ENCODE measurements around the gene CCKAR. TPM values are rescaled to one million over a fixed set of nuclear protein-coding genes. Genes with fewer than 3 reads are reported as not detected.

The CCKAR gene
- total RNA-seq, 1 experiment from 2014 or later = 2.0 TPM

GRCh38 chr4:26509681-26510333 lies 19.5 kb upstream of the CCKAR start:
- no peaks in the 10 kb centered on the region for H3K36me3 Mint-ChIP-seq (ENCODE audit: insufficient read depth, unreplicated experiment)
- H3K4me3 Mint-ChIP-seq (ENCODE audit: unreplicated experiment) = no peak overlapping the region
- Histone ChIP-seq H3K36me3 (ENCODE audit: control insufficient read depth, insufficient read depth, low read length) (no peaks in the 10 kb centered on the region), H3K9me3 (no peaks in the 10 kb centered on the region), H3K4me3 (ENCODE audit: low read depth, low read length) (no peak overlapping the region), H3K4me1 (peaks cover 6% of the 10 kb centered on the region; the same call in 1 of the 2 replicates), H3K27me3 (replicated peaks; ENCODE audit: control insufficient read depth, insufficient read depth, low read length) (no peaks in the 10 kb centered on the region)
- no peaks in the 10 kb centered on the region for H3K9me3 Mint-ChIP-seq (ENCODE audit: unreplicated experiment)
- no peak for TF ChIP-seq CTCF (IDR thresholded peaks at IDR 0.05; ENCODE audit: insufficient read depth in 1 of 2, low read depth in 1 of 2, low read length in 1 of 2, severe bottlenecking in 1 of 2, unreplicated experiment in 1 of 2)
- BruUV-seq (replicated peaks) = no TSS peak
- DNase-seq = no peak
- ChIA-PET CTCF (interaction anchor here (0.7 kb wide), 1 partner anchor 351 kb away, joined by 3 read pairs; the partner anchor contains the start of gene STIM2), POLR2A (no interaction called here)
- H3K27ac Mint-ChIP-seq (ENCODE audit: unreplicated experiment) = no peak overlapping the region
- H3K4me1 Mint-ChIP-seq (ENCODE audit: low read depth, unreplicated experiment) = peaks cover 13% of the 10 kb centered on the region
- H3K27me3 Mint-ChIP-seq (ENCODE audit: insufficient read depth, unreplicated experiment) = no peaks in the 10 kb centered on the region
- intact Hi-C loops (cut with micrococcal nuclease; ENCODE audit: unreplicated experiment) = no loop called here

DNA sequence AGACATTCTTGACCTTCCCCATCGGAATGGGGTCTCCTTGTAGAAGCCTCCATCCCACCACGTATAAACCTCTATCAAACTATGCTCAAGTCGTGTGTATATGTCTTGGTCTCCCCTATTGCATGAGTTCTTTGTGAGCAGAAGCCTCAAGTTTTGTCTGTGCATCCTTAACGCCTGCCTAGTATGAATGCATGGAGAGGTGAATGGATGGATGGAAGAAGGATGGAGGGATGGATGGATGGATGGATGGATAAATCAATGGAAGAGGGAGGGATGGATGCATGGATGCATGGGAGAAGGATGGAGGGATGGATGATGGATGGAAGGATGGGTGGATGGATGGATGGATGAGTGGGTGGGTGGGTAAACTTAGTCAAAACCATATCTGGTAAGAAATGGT lies 17.0 kb upstream of the CCKAR start:
- Histone ChIP-seq H3K9me3 (no peaks in the 10 kb centered on the region), H3K4me3 (ENCODE audit: low read depth, low read length) (no peak overlapping the region), H3K4me1 (peaks cover 6% of the 10 kb centered on the region; the same call in 1 of the 2 replicates), H3K36me3 (ENCODE audit: control insufficient read depth, insufficient read depth, low read length) (no peaks in the 10 kb centered on the region), H3K27me3 (replicated peaks; ENCODE audit: control insufficient read depth, insufficient read depth, low read length) (no peaks in the 10 kb centered on the region)
- ChIA-PET POLR2A (no interaction called here), CTCF (no interaction called here)
- H3K27ac Mint-ChIP-seq (ENCODE audit: unreplicated experiment) = no peak overlapping the region
- no peaks in the 10 kb centered on the region for H3K36me3 Mint-ChIP-seq (ENCODE audit: insufficient read depth, unreplicated experiment)
- intact Hi-C loops (cut with micrococcal nuclease; ENCODE audit: unreplicated experiment) = no loop called here
- no peaks in the 10 kb centered on the region for H3K27me3 Mint-ChIP-seq (ENCODE audit: insufficient read depth, unreplicated experiment)
- TF ChIP-seq CTCF (IDR thresholded peaks at IDR 0.05; ENCODE audit: insufficient read depth in 1 of 2, low read depth in 1 of 2, low read length in 1 of 2, severe bottlenecking in 1 of 2, unreplicated experiment in 1 of 2) = no peak
- peaks cover 8% of the 10 kb centered on the region for H3K4me1 Mint-ChIP-seq (ENCODE audit: low read depth, unreplicated experiment)
- no peaks in the 10 kb centered on the region for H3K9me3 Mint-ChIP-seq (ENCODE audit: unreplicated experiment)
- BruUV-seq (replicated peaks) = no TSS peak
- DNase-seq = no peak
- H3K4me3 Mint-ChIP-seq (ENCODE audit: unreplicated experiment) = no peak overlapping the region

DNA sequence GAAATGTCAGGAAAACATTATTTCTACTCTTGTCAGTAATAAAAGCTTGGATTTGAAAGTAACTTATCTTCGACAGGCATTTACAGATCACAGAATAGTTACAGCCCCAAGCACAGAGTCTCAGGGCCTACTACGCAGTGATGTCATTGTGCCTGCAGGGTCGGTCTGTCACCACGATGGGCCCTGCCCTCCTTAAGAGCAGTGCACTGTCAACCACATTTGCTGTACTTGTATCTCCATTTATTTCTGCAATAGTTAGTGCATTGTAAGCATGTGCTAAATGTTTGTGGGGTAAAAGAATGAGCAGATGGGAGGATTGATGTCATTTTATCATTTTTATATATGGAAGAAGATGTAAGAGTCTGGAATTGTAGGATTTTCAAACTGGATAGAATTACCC lies 13.6 kb upstream of the CCKAR start:
- Mint-ChIP-seq H3K27ac (ENCODE audit: unreplicated experiment) (no peak overlapping the region), H3K4me1 (ENCODE audit: low read depth, unreplicated experiment) (no peaks in the 10 kb centered on the region), H3K27me3 (ENCODE audit: insufficient read depth, unreplicated experiment) (no peaks in the 10 kb centered on the region), H3K36me3 (ENCODE audit: insufficient read depth, unreplicated experiment) (peaks cover 7% of the 10 kb centered on the region), H3K4me3 (ENCODE audit: unreplicated experiment) (no peak overlapping the region), H3K9me3 (ENCODE audit: unreplicated experiment) (peaks cover 16% of the 10 kb centered on the region)
- POLR2A ChIA-PET = interaction anchor here (0.6 kb wide), 1 partner anchor 40 kb away, joined by 3 read pairs; no protein-coding TSS in a partner anchor
- no peak for TF ChIP-seq CTCF (IDR thresholded peaks at IDR 0.05; ENCODE audit: insufficient read depth in 1 of 2, low read depth in 1 of 2, low read length in 1 of 2, severe bottlenecking in 1 of 2, unreplicated experiment in 1 of 2)
- Histone ChIP-seq H3K9me3 (no peaks in the 10 kb centered on the region), H3K4me1 (no peaks in the 10 kb centered on the region), H3K36me3 (ENCODE audit: control insufficient read depth, insufficient read depth, low read length) (no peaks in the 10 kb centered on the region), H3K4me3 (ENCODE audit: low read depth, low read length) (no peak overlapping the region), H3K27me3 (replicated peaks; ENCODE audit: control insufficient read depth, insufficient read depth, low read length) (no peaks in the 10 kb centered on the region)
- intact Hi-C loops (cut with micrococcal nuclease; ENCODE audit: unreplicated experiment) = no loop called here
- CTCF ChIA-PET = no interaction called here
- BruUV-seq (replicated peaks) = no TSS peak
- no peak for DNase-seq
